Activated naive CD8-positive, alpha-beta T cell treated with anti-CD3 and anti-CD28 coated beads for 36 hours (primary cell): Measurements from ENCODE around the gene FBXO31. TPM values are rescaled to one million over a fixed set of nuclear protein-coding genes. Genes with fewer than 3 reads are reported as not detected.
"Not testable (repeated sequence)": the region's sequence is repeated elsewhere in the genome, so short reads cannot be mapped to it uniquely, and the experiment has no call there.

ENCODE experiments used
- DNase-seq: peaks from one replicate; pipeline ENCODE4 v3.0.0; 2021
- H3K27ac Mint-ChIP-seq: one replicate; pipeline ENCODE4 v1.8.0; 2022; ENCODE audit warnings: mild to moderate bottlenecking, moderate library complexity, mixed read lengths
- H3K27me3 Mint-ChIP-seq: one replicate; pipeline ENCODE4 v1.8.0; 2022; ENCODE audit warnings: mild to moderate bottlenecking, mixed read lengths
- H3K36me3 Mint-ChIP-seq: one replicate; pipeline ENCODE4 v1.8.0; 2021; ENCODE audit warnings: mild to moderate bottlenecking, mixed read lengths
- H3K4me1 Mint-ChIP-seq: one replicate; pipeline ENCODE4 v1.8.0; 2021; ENCODE audit warnings: mixed read lengths
- H3K4me3 Mint-ChIP-seq: one replicate; pipeline ENCODE4 v1.8.0; 2022; ENCODE audit warnings: mild to moderate bottlenecking, moderate library complexity, mixed read lengths
- H3K9me3 Mint-ChIP-seq: one replicate; pipeline ENCODE4 v1.8.0; 2022; ENCODE audit warnings: mixed read lengths
- total RNA-seq, 2 experiments: library from RNA; stranded (reverse); gene quantifications; one replicate each; pipeline ENCODE4 v1.2.3, GENCODE V29; 2021

The FBXO31 gene
- total RNA-seq, 2 experiments from 2014 or later, result 35.6 to 38.3 TPM

DNA sequence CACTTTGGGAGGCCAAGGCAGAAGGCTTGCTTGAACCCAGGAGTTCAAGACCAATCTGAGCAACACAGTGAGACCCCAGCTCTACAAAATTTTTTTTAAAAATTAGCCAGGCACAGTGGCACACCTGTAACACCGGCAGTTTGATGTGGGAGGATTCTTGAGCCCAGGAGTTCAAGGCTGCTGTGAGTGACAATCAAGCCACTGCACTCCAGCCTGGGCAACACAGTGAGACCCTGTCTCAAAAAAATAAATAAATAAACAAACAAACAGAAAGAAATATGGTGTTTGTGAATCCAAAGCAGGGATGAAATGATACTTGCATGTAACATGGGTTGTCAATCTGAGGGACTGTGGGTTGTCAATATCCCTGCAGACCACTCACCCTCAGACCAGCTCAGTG is 16.6 kb downstream of the FBXO31 start:
- no peak overlapping the region for H3K27ac Mint-ChIP-seq
- H3K27me3 Mint-ChIP-seq, result no peaks in the 10 kb centered on the region
- H3K9me3 Mint-ChIP-seq, result no peaks in the 10 kb centered on the region
- peaks cover 12% of the 10 kb centered on the region for H3K36me3 Mint-ChIP-seq
- H3K4me3 Mint-ChIP-seq, result no peak overlapping the region
- peaks cover 50% of the 10 kb centered on the region for H3K4me1 Mint-ChIP-seq
- DNase-seq, result no peak

DNA sequence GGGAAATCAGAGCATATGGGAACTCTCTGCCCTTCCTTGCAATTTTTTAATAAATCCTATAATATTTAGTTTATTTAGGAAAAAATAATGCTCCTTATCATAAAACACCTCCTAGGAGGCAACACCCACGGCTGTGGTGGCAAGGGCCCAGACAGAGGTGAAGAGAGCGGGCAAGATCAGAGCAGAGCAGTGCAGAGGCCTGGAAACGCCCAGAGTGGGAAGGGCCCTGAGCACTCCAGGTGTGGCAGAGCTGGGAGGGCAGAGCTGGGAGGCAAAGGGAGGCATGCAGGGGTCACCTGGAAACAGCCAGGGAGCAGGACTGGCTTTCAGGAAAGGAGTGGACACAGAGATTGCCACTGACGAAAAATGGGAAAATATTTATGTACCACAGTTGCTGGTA is 17.3 kb downstream of the FBXO31 start:
- no peak overlapping the region for H3K4me3 Mint-ChIP-seq
- H3K9me3 Mint-ChIP-seq, result no peaks in the 10 kb centered on the region
- peaks cover 12% of the 10 kb centered on the region for H3K36me3 Mint-ChIP-seq
- H3K27ac Mint-ChIP-seq, result no peak overlapping the region
- no peak for DNase-seq
- peaks cover 44% of the 10 kb centered on the region for H3K4me1 Mint-ChIP-seq
- H3K27me3 Mint-ChIP-seq, result no peaks in the 10 kb centered on the region

DNA sequence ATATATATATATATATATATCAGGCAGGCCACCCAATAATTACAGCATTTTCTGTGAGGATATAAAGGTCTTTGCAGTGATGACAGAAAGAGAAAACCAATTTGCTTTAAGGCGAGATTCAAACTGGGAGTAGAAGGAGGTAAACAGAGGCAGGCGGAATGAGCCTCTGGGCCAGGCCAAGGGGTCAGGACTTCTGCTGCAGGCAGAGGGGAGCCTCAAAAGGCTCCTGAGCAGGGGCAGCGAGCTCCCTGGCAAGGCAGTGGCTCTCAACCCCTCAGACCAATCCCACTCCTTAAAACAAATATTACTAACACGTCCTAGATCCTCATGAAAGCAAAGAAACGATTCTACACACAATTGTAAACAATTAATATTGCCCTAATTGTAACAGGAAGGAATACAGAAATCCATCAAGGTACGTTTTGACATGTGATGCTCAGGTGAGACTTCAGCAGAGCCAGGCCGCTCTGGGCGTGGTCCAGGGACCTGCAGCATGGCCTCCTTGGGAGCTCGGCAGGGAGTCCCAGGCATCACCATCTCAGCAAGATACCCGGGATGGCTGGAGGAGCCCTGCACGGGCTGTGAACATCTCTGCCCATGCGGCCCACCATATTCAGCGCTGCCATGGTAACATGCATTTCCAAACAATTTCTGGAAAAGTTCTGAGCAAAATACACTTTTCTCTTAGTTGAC is 18.4 kb downstream of the FBXO31 start:
- H3K4me1 Mint-ChIP-seq, result peaks cover 44% of the 10 kb centered on the region
- H3K9me3 Mint-ChIP-seq, result no peaks in the 10 kb centered on the region
- H3K27ac Mint-ChIP-seq, result no peak overlapping the region
- H3K27me3 Mint-ChIP-seq, result no peaks in the 10 kb centered on the region
- DNase-seq, result no peak
- no peak overlapping the region for H3K4me3 Mint-ChIP-seq
- peaks cover 14% of the 10 kb centered on the region for H3K36me3 Mint-ChIP-seq

- Mint-ChIP-seq H3K9me3 (no peaks in the 10 kb centered on the region), H3K4me1 (peaks cover 39% of the 10 kb centered on the region), H3K27me3 (no peaks in the 10 kb centered on the region), H3K4me3 (no peak overlapping the region), H3K36me3 (peaks cover 17% of the 10 kb centered on the region), H3K27ac (peak overlapping the region; percentile 16)
- DNase-seq, result no peak
Measured at GRCh38 chr16:87363771-87364455, 19.7 kb downstream of the FBXO31 start.

GRCh38 chr16:87362828-87363559 is 20.6 kb downstream of the FBXO31 start:
- H3K9me3 Mint-ChIP-seq, H3K4me3 Mint-ChIP-seq, H3K27ac Mint-ChIP-seq, H3K27me3 Mint-ChIP-seq, DNase-seq: not testable (repeated sequence)
- peaks cover 19% of the 10 kb centered on the region for H3K36me3 Mint-ChIP-seq
- peaks cover 30% of the 10 kb centered on the region for H3K4me1 Mint-ChIP-seq

- Mint-ChIP-seq H3K27me3 (no peaks in the 10 kb centered on the region), H3K4me3 (no peak overlapping the region), H3K27ac (no peak overlapping the region), H3K9me3 (no peaks in the 10 kb centered on the region), H3K36me3 (peaks cover 15% of the 10 kb centered on the region), H3K4me1 (peaks cover 22% of the 10 kb centered on the region)
- no peak for DNase-seq
Measured at GRCh38 chr16:87361916-87362619, 21.5 kb downstream of the FBXO31 start.

GRCh38 chr16:87360862-87361610 is 22.5 kb downstream of the FBXO31 start:
- Mint-ChIP-seq H3K27me3 (no peaks in the 10 kb centered on the region), H3K9me3 (no peaks in the 10 kb centered on the region), H3K4me3 (no peak overlapping the region), H3K27ac (no peak overlapping the region), H3K4me1 (peaks cover 21% of the 10 kb centered on the region), H3K36me3 (peaks cover 11% of the 10 kb centered on the region)
- no peak for DNase-seq

DNA sequence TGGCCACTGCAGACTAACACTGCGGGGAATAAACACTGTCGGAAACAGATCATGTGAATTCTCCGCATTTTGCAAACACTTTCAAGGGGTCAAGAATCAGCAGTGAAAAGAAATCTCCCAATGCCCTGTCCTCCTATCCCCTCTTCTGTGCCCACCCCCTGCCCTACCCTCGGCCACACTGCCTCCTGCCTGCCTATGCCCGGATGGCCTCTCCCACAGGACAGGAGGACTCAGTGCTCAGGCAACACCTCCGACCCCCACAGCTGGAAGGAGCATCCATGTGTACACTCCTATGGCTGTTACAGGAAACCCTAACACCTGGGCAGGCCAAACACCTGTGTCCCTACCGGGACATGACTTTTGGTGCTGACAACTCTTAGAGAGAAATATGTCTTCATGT is 24.5 kb downstream of the FBXO31 start:
- no peak for DNase-seq
- H3K9me3 Mint-ChIP-seq, result no peaks in the 10 kb centered on the region
- H3K27ac Mint-ChIP-seq, result no peak overlapping the region
- peaks cover 11% of the 10 kb centered on the region for H3K36me3 Mint-ChIP-seq
- H3K4me3 Mint-ChIP-seq, result no peak overlapping the region
- H3K27me3 Mint-ChIP-seq, result no peaks in the 10 kb centered on the region
- peaks cover 10% of the 10 kb centered on the region for H3K4me1 Mint-ChIP-seq

GRCh38 chr16:87358696-87359095 is 24.9 kb downstream of the FBXO31 start:
- no peaks in the 10 kb centered on the region for H3K27me3 Mint-ChIP-seq
- DNase-seq, result no peak
- H3K4me1 Mint-ChIP-seq, result peaks cover 9% of the 10 kb centered on the region
- no peak overlapping the region for H3K27ac Mint-ChIP-seq
- no peaks in the 10 kb centered on the region for H3K9me3 Mint-ChIP-seq
- H3K36me3 Mint-ChIP-seq, result peaks cover 11% of the 10 kb centered on the region
- no peak overlapping the region for H3K4me3 Mint-ChIP-seq

- Mint-ChIP-seq H3K4me3 (no peak overlapping the region), H3K27ac (no peak overlapping the region), H3K36me3 (peaks cover 8% of the 10 kb centered on the region), H3K4me1 (peaks cover 5% of the 10 kb centered on the region), H3K9me3 (no peaks in the 10 kb centered on the region), H3K27me3 (no peaks in the 10 kb centered on the region)
- no peak for DNase-seq
Measured at GRCh38 chr16:87358250-87358649, 25.3 kb downstream of the FBXO31 start.

- Mint-ChIP-seq H3K9me3 (no peaks in the 10 kb centered on the region), H3K27ac (no peak overlapping the region)
- no peak for DNase-seq
Measured at GRCh38 chr16:87356491-87356853, 27.1 kb downstream of the FBXO31 start.

GRCh38 chr16:87353613-87354012 is 30.0 kb downstream of the FBXO31 start:
- no peaks in the 10 kb centered on the region for H3K27me3 Mint-ChIP-seq

More at GRCh38 chr16:87356491-87356853, 27.1 kb downstream of the FBXO31 start:
- peaks cover 5% of the 10 kb centered on the region for H3K4me1 Mint-ChIP-seq
- peaks cover 8% of the 10 kb centered on the region for H3K36me3 Mint-ChIP-seq
- H3K27me3 Mint-ChIP-seq, result no peaks in the 10 kb centered on the region
- H3K4me3 Mint-ChIP-seq, result no peak overlapping the region

GRCh38 chr16:87352818-87353217 is 30.8 kb downstream of the FBXO31 start:
- Mint-ChIP-seq H3K27me3 (no peaks in the 10 kb centered on the region), H3K4me1 (peaks cover 3% of the 10 kb centered on the region), H3K9me3 (no peaks in the 10 kb centered on the region), H3K36me3 (peaks cover 3% of the 10 kb centered on the region), H3K27ac (no peak overlapping the region), H3K4me3 (no peak overlapping the region)
- DNase-seq, result no peak

More at GRCh38 chr16:87353613-87354012, 30.0 kb downstream of the FBXO31 start:
- H3K27ac Mint-ChIP-seq, result no peak overlapping the region
- no peak for DNase-seq
- peaks cover 4% of the 10 kb centered on the region for H3K36me3 Mint-ChIP-seq
- no peak overlapping the region for H3K4me3 Mint-ChIP-seq
- H3K9me3 Mint-ChIP-seq, result no peaks in the 10 kb centered on the region
- peaks cover 3% of the 10 kb centered on the region for H3K4me1 Mint-ChIP-seq

DNA sequence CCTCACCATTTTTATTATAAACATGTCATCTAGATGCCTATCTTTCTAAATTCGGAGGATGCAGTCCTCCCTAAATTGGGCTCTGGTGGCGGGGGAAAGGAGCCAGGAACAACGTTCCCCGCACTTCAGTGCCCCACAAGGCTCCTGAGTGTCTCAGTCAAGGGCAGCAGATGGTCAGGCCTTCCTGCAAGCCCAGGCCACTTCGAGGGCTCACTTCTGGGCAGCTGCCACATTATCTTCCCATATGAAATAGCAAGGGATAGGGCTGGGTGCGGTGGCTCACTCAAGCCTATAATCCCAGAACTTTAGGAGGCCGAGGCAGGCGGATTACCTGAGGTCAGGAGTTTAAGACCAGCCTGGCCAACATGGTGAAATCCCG is 32.3 kb downstream of the FBXO31 start:
- Mint-ChIP-seq H3K36me3 (peaks cover 4% of the 10 kb centered on the region), H3K27ac (no peak overlapping the region), H3K4me1 (no peaks in the 10 kb centered on the region), H3K9me3 (no peaks in the 10 kb centered on the region), H3K4me3 (no peak overlapping the region), H3K27me3 (no peaks in the 10 kb centered on the region)
- DNase-seq, result no peak
